ENCODE measurements around the gene MOV10L1.

DNA sequence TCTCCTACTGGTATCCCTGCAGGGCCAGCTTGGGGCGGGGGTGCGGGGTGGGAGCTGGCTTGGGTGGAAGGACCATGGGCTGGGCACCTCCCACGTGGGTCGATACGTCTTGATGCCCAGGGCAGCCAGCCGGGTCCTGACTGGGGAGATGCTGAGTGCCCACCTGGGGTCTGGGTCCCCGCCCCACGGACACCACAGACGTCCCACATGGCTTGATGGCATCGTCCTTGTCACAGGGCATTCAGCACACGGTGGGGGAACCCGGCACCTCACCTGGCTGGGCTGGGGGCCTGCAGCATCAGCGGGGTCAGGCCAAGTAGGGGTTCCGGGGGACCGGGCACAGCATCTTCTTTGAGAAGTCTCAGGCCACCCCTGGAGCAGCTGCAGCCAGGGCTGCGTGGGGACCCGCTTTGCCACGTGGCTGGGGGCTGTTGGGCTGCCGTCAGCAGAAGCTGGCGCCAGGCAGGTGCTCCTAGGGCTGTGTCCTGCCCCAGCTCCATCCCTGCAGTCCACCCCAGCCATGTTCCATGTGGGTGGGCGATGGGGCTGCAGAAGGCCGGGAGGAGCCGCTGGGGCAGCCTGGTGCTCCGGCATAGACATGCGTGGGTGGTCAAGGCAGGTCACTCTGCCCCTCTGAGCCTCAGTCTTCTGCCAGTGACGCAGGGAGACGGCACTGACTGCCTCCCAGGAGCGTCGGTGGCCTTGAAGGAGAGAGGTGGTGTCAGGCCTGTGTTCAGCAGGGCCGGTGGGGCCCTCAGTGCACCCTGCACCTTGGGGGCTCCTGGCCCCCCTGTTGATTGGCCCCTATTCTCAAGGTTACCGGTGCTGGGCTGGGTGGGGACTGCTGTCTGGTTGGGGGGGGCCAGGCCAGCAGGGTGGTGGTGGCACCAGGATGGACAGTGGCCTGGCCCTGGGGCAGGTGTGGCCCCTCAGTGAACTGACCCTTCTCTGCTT, 119.4 kb downstream of the MOV10L1 start:
- TF ChIP-seq POLR2A (IDR thresholded peaks at IDR 0.05) = no peak
- TF ChIP-seq, protein P1, sequence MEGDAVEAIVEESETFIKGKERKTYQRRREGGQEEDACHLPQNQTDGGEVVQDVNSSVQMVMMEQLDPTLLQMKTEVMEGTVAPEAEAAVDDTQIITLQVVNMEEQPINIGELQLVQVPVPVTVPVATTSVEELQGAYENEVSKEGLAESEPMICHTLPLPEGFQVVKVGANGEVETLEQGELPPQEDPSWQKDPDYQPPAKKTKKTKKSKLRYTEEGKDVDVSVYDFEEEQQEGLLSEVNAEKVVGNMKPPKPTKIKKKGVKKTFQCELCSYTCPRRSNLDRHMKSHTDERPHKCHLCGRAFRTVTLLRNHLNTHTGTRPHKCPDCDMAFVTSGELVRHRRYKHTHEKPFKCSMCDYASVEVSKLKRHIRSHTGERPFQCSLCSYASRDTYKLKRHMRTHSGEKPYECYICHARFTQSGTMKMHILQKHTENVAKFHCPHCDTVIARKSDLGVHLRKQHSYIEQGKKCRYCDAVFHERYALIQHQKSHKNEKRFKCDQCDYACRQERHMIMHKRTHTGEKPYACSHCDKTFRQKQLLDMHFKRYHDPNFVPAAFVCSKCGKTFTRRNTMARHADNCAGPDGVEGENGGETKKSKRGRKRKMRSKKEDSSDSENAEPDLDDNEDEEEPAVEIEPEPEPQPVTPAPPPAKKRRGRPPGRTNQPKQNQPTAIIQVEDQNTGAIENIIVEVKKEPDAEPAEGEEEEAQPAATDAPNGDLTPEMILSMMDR (IDR thresholded peaks at IDR 0.05) = no peak

All from lower leg skin (tissue), 3 donors.